Stomach smooth muscle (tissue), 2 donors: ENCODE data around the gene CNPPD1.
A peak's percentile ranks its signal among the peaks of the same experiment; 100 is the strongest.

Experiments
- H3K27ac ChIP-seq: one replicate; pipeline ENCODE4 v1.7.0; 2013; ENCODE audit warnings: mild to moderate bottlenecking, low read length, inconsistent platforms
- H3K27me3 ChIP-seq, 2 donors: one replicate each; pipeline ENCODE4 v1.7.0; 2013; ENCODE audit warnings: low read length in 2 of 2; ENCODE audit not compliant: insufficient read depth in 2 of 2, control insufficient read depth in 1 of 2
- H3K36me3 ChIP-seq, 2 donors: one replicate each; pipeline ENCODE4 v1.7.0; 2013; ENCODE audit warnings: low read length in 2 of 2; ENCODE audit not compliant: control insufficient read depth in 2 of 2, insufficient read depth in 2 of 2
- H3K4me1 ChIP-seq: one replicate; pipeline ENCODE4 v1.7.0; 2013; ENCODE audit warnings: low read length; ENCODE audit not compliant: control insufficient read depth, insufficient read depth
- H3K4me3 ChIP-seq, 2 donors: one replicate each; pipeline ENCODE4 v1.7.0; 2013; ENCODE audit warnings: low read length in 2 of 2
- H3K9ac ChIP-seq, 2 donors: one replicate each; pipeline ENCODE4 v1.7.0; 2013; ENCODE audit warnings: low read length in 2 of 2, mild to moderate bottlenecking in 1 of 2
- H3K9me3 ChIP-seq, 2 donors: one replicate each; pipeline ENCODE4 v1.7.0; 2013; ENCODE audit warnings: low read length in 2 of 2; ENCODE audit not compliant: control insufficient read depth in 2 of 2
- donor health status: healthy.
- donor health status: Pancreatic carcinoma.

The CNPPD1 gene

GRCh38 chr2:219215871-219216534, 39.3 kb upstream of the CNPPD1 start:
- Histone ChIP-seq H3K27ac (no peak overlapping the region), H3K4me3 (no peak overlapping the region), H3K36me3 (peaks cover 29 to 48% of the 10 kb centered on the region in 2 donors), H3K27me3 (no peaks in the 10 kb centered on the region), H3K9ac (no peak overlapping the region), H3K4me1 (peaks cover 44% of the 10 kb centered on the region), H3K9me3 (no peaks in the 10 kb centered on the region)

- no peaks in the 10 kb centered on the region for H3K9me3 ChIP-seq
- no peaks in the 10 kb centered on the region for H3K27me3 ChIP-seq
- H3K4me1 ChIP-seq = peaks cover 38% of the 10 kb centered on the region
- no peak overlapping the region for H3K27ac ChIP-seq
- no peak overlapping the region for H3K4me3 ChIP-seq
- H3K9ac ChIP-seq = no peak overlapping the region
- H3K36me3 ChIP-seq = peaks cover 27 to 48% of the 10 kb centered on the region in 2 donors
Observed at GRCh38 chr2:219214786-219215185, 38.1 kb upstream of the CNPPD1 start.

GRCh38 chr2:219214141-219214540, 37.4 kb upstream of the CNPPD1 start:
- Histone ChIP-seq H3K27me3 (no peaks in the 10 kb centered on the region), H3K9me3 (no peaks in the 10 kb centered on the region), H3K4me1 (peaks cover 32% of the 10 kb centered on the region), H3K9ac (peak overlapping the region in 1 of 2 donors; percentile 47), H3K27ac (no peak overlapping the region), H3K36me3 (peaks cover 33 to 52% of the 10 kb centered on the region in 2 donors), H3K4me3 (no peak overlapping the region)

- peaks cover 27% of the 10 kb centered on the region for H3K4me1 ChIP-seq
- no peak overlapping the region for H3K4me3 ChIP-seq
- H3K36me3 ChIP-seq = peaks cover 38 to 57% of the 10 kb centered on the region in 2 donors
- H3K27me3 ChIP-seq = no peaks in the 10 kb centered on the region
- no peak overlapping the region for H3K9ac ChIP-seq
- no peak overlapping the region for H3K27ac ChIP-seq
- H3K9me3 ChIP-seq = no peaks in the 10 kb centered on the region
Observed at GRCh38 chr2:219213486-219214071, 36.9 kb upstream of the CNPPD1 start.

DNA sequence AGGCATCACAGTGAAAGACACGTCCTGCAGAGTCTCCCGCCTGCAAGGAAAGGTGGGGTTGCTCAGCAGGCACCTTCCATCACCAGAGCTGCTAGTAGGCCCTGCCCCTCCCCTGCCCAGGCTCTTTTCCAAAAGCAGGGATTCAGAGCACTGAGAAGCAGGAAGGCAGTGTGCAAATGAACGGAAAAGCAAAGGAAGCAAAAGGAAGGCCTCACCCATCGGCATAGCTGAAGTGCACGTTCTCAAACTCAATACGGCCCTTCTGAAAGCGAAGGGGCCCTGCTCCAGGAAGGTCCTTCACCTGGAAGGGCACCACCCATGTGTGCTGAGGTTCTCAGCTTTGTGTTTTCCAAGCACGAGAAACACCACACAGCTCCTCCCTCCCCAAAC, 36.3 kb upstream of the CNPPD1 start:
- H3K4me3 ChIP-seq = no peak overlapping the region
- no peaks in the 10 kb centered on the region for H3K9me3 ChIP-seq
- H3K27ac ChIP-seq = no peak overlapping the region
- no peak overlapping the region for H3K9ac ChIP-seq
- H3K27me3 ChIP-seq = no peaks in the 10 kb centered on the region
- peaks cover 26% of the 10 kb centered on the region for H3K4me1 ChIP-seq
- H3K36me3 ChIP-seq = peaks cover 40 to 60% of the 10 kb centered on the region in 2 donors

GRCh38 chr2:219210886-219211362, 34.2 kb upstream of the CNPPD1 start:
- Histone ChIP-seq H3K36me3 (peaks cover 40 to 57% of the 10 kb centered on the region in 2 donors), H3K4me3 (no peak overlapping the region), H3K27me3 (no peaks in the 10 kb centered on the region), H3K27ac (no peak overlapping the region), H3K9me3 (no peaks in the 10 kb centered on the region), H3K4me1 (peaks cover 22% of the 10 kb centered on the region), H3K9ac (no peak overlapping the region)

GRCh38 chr2:219210196-219210885, 33.6 kb upstream of the CNPPD1 start:
- H3K36me3 ChIP-seq = peaks cover 38 to 55% of the 10 kb centered on the region in 2 donors
- H3K9me3 ChIP-seq = no peaks in the 10 kb centered on the region
- peaks cover 22% of the 10 kb centered on the region for H3K4me1 ChIP-seq
- H3K4me3 ChIP-seq = no peak overlapping the region
- H3K9ac ChIP-seq = no peak overlapping the region
- H3K27me3 ChIP-seq = no peaks in the 10 kb centered on the region
- H3K27ac ChIP-seq = no peak overlapping the region

DNA sequence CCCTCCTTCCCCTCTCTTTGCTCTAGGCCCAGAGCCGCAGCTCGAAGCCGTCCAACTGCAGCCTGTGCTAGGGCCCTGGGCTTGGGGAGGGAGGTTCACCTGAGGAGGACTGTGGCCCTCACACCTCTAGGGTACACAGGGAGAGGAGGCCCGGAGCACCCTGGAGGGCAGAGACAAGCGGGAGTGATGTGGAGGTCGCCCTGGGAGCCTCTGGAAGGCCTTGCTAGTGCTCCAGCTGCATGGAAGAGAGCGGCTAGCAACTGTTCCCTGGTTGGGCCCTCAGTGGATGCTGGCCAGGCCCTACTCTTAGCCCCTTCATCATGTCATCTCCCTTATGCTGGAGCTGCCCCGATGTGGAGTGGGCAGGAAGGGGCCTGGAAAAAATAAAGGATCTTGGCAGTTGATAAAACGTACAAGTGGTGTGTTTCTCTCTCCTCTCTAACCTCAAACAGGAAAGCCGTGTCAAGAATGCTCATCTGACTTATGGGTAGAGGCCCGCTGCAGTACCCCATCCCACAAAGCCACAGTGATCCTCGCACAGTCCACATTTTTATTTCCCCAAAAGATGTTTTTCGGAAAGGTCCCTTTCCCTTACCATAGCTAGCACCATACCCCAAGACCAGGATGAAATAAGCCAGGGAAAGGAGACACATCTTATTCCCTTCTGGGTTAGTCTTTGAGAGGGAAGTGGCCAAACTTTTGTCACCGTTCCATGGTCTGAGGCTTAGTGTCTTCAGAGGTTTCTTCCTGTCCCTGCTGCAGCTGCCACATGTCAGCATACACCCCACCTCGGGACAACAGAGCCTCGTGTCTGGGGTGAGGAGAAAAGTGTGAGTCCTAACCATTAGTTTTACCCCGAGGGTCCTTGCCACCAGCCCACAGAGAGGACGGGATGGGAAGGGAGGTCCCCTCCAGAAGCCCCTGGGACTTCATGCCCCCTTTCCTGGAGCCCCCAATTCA, 32.8 kb upstream of the CNPPD1 start:
- no peaks in the 10 kb centered on the region for H3K9me3 ChIP-seq
- no peak overlapping the region for H3K4me3 ChIP-seq
- H3K9ac ChIP-seq = no peak overlapping the region
- no peaks in the 10 kb centered on the region for H3K27me3 ChIP-seq
- no peak overlapping the region for H3K27ac ChIP-seq
- H3K36me3 ChIP-seq = peaks cover 34 to 47% of the 10 kb centered on the region in 2 donors
- peaks cover 22% of the 10 kb centered on the region for H3K4me1 ChIP-seq

GRCh38 chr2:219207884-219208740, 31.4 kb upstream of the CNPPD1 start:
- H3K27me3 ChIP-seq = no peaks in the 10 kb centered on the region
- H3K9ac ChIP-seq = peak overlapping the region; percentile 55 to 69
- peaks cover 22% of the 10 kb centered on the region for H3K4me1 ChIP-seq
- peak overlapping the region; percentile 54 to 93 for H3K4me3 ChIP-seq
- peaks cover 22 to 33% of the 10 kb centered on the region in 2 donors for H3K36me3 ChIP-seq
- H3K27ac ChIP-seq = peak overlapping the region; percentile 92
- H3K9me3 ChIP-seq = no peaks in the 10 kb centered on the region
